Loucy (cell line): ENCODE measurements around the gene HS3ST3A1.

Source experiments
- EZH2phosphoT487 ChIP-seq: fragments of 200-600 bp; IDR thresholded peaks from 2 replicates; pipeline ENCODE4 v1.6.1; 2018; ENCODE audit warnings: antibody characterized with exemption, mild to moderate bottlenecking, moderate library complexity, borderline replicate concordance
- TF ChIP-seq, protein P1 (sequence below): fragments of 200-600 bp; sonication (generic); conservative IDR thresholded peaks from 2 replicates; pipeline ENCODE4 v1.5.1; 2014; ENCODE audit warnings: mild to moderate bottlenecking, antibody characterized with exemption, low read length

DNA sequence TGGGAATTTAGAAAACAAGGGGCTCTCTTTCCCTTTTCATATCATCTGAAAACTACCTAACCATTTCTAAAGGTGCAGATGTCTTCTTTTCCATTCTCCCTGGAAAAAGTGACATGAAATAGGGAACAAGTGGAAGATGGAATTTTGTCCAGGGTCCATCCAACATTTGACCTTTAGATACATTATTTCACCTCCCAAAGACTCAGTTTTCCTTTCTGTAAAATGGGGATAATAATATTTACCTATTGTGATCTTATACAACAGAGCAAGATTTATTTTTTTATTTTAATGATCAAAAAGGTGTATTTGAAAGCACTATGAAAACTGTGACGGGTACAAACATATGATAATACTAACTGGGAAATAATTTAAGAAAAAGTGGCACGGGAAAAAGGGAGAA is 106.3 kb downstream of the HS3ST3A1 start:
- TF ChIP-seq, protein P1, sequence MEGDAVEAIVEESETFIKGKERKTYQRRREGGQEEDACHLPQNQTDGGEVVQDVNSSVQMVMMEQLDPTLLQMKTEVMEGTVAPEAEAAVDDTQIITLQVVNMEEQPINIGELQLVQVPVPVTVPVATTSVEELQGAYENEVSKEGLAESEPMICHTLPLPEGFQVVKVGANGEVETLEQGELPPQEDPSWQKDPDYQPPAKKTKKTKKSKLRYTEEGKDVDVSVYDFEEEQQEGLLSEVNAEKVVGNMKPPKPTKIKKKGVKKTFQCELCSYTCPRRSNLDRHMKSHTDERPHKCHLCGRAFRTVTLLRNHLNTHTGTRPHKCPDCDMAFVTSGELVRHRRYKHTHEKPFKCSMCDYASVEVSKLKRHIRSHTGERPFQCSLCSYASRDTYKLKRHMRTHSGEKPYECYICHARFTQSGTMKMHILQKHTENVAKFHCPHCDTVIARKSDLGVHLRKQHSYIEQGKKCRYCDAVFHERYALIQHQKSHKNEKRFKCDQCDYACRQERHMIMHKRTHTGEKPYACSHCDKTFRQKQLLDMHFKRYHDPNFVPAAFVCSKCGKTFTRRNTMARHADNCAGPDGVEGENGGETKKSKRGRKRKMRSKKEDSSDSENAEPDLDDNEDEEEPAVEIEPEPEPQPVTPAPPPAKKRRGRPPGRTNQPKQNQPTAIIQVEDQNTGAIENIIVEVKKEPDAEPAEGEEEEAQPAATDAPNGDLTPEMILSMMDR: no peak
- TF ChIP-seq EZH2phosphoT487: no peak
